ENCODE results near the gene ST14.
"Not testable (repeated sequence)": the region's sequence is repeated elsewhere in the genome, so short reads cannot be mapped to it uniquely, and the experiment has no call there.

Gene ST14

DNA sequence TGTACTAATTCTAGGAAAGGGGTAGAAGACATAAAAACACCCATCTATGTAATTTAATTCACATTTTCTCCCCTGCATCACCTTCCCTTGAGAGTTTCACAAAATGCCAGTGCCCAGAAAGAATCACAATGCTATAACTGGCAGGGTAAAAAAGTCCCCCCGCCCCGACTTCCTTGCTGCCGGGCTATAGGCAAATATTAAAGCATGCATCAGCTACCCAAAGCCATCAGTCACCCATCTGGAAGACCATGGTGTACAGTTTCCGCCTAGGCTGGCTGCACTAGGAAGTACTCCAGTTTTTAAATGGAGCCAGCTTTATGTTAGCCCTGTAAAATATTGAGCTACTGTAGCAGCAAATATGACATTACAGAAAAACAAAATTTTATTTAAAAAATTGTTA is 67.8 kb downstream of the ST14 start:
- DNase-seq (ENCODE audit: low spot score): no peak
- in situ Hi-C loops (cut with MboI; ENCODE audit: low sequenced_read_pairs, unreplicated experiment): no loop called here

DNA sequence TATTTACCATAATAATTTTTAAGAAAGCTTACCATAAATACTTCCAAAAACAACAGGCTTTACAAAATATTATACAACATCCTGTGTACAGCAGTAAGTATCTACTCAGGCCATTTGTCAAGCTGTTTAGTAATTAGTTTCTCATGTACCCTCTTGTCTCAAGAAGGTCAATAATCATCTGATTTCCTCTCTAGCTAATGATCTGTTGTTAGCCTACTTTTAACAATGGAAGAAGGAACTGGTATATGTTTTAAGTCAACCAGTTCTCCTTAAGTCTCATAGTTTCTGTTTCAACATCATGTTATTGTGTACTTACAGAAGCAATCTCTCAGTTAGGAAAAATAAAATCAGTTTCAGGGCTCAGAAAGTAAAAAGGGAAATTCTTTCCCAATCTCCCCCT is 73.9 kb downstream of the ST14 start:
- DNase-seq (ENCODE audit: low spot score); in situ Hi-C loops (cut with MboI; ENCODE audit: low sequenced_read_pairs, unreplicated experiment): not testable (repeated sequence)

More for the DNA sequence above, 67.8 kb downstream of the ST14 start:
- TF ChIP-seq, protein P1, sequence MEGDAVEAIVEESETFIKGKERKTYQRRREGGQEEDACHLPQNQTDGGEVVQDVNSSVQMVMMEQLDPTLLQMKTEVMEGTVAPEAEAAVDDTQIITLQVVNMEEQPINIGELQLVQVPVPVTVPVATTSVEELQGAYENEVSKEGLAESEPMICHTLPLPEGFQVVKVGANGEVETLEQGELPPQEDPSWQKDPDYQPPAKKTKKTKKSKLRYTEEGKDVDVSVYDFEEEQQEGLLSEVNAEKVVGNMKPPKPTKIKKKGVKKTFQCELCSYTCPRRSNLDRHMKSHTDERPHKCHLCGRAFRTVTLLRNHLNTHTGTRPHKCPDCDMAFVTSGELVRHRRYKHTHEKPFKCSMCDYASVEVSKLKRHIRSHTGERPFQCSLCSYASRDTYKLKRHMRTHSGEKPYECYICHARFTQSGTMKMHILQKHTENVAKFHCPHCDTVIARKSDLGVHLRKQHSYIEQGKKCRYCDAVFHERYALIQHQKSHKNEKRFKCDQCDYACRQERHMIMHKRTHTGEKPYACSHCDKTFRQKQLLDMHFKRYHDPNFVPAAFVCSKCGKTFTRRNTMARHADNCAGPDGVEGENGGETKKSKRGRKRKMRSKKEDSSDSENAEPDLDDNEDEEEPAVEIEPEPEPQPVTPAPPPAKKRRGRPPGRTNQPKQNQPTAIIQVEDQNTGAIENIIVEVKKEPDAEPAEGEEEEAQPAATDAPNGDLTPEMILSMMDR (IDR thresholded peaks at IDR 0.05; ENCODE audit: borderline replicate concordance, control extremely low read depth, extremely low read depth, insufficient read depth, missing control alignments): no peak

DNA sequence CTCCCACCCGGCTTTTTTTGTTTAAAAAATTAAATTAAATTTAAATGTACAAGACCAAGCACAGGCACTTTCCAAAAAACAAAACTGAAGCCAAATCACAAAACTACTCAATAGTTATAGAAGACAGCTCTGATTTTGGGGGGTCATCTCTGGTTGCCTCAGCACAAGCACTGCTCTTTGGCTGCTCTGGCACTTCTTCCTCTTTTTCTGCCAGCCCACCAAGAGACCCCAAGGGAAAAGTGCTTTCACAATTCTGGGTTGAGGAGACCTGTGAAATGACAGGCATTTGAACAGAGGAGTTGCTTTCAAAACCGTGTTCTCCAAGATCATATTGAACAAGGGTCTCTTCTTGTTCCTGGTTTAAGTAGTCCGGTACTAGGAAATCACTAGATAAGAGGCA is 74.3 kb downstream of the ST14 start:
- in situ Hi-C loops (cut with MboI; ENCODE audit: low sequenced_read_pairs, unreplicated experiment); DNase-seq (ENCODE audit: low spot score): not testable (repeated sequence)

DNA sequence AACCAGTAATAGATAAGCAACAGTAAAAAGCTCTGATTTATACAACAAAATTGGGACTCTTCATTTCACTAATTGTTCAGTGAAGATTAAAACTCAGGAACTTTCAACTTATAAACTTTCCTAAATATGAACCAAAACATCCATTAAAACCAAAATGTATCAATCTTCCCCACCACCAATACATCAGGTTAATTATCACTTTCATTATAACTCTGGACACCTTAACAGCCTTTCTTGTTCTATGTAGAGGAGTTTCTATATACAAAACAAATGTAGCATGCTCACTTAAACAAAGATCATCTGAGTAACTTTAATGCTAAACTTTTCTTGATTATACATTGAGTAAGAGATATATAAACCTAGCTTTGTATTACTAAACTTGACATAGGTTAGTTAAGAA is 74.7 kb downstream of the ST14 start:
- TF ChIP-seq, protein P1 (IDR thresholded peaks at IDR 0.05; ENCODE audit: borderline replicate concordance, control extremely low read depth, extremely low read depth, insufficient read depth, missing control alignments): no peak
- in situ Hi-C loops (cut with MboI; ENCODE audit: low sequenced_read_pairs, unreplicated experiment): no loop called here
- DNase-seq (ENCODE audit: low spot score): no peak

DNA sequence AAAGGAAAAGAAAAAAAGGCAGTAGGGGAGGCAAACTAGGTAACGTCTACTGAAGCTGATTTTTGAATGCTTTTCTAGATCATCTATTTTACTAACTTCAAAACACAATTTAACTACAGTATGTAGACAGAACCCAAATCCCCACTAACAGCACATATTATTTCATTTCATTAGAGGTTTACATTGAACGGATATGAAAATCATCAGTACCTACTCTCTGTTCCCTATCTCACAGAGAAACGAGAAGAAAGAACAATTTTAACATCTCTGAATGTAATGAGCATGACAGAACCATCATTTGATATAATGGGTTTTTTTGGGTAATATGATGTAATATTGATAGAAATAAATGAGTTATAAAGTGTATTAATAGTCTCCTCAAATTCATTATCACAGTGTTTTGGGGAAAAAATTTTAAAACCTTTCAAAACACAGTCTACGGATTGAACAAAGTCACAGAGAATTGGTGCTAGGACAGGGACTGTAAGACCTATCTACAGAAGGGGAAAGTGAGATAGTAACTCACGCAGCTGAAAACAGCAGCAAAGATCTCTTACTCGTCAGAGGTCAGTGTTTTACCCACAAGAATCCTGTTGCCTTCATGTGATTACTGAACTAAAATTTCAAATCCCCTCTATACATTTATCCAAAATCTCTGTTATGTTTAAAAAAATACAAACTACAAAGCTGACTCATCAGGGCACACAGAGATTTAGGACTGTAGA is 77.9 kb downstream of the ST14 start:
- no peak for DNase-seq (ENCODE audit: low spot score)
- in situ Hi-C loops (cut with MboI; ENCODE audit: low sequenced_read_pairs, unreplicated experiment): no loop called here
- TF ChIP-seq, protein P1 (IDR thresholded peaks at IDR 0.05; ENCODE audit: borderline replicate concordance, control extremely low read depth, extremely low read depth, insufficient read depth, missing control alignments): no peak

DNA sequence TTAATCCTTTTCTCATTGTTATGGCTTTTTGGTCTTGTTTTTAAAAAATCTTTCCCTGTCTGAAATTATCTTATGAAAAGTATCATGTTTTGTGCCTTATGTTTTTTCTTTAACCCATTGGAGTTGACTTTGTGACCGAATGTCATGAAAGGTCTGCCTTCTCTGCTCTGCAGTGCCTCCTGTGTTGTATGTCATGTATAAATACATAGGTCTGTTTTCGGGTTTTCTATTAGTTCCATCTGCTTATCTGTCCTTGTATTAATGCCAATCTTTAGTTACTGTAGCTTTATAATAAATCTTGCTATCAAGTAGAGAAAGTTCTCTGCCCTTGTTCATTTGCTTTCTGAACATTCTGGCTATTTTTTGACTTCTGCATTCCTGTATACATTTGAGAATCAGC is 82.1 kb downstream of the ST14 start:
- in situ Hi-C loops (cut with MboI; ENCODE audit: low sequenced_read_pairs, unreplicated experiment): no loop called here
- no peak for DNase-seq (ENCODE audit: low spot score)
- TF ChIP-seq, protein P1 (IDR thresholded peaks at IDR 0.05; ENCODE audit: borderline replicate concordance, control extremely low read depth, extremely low read depth, insufficient read depth, missing control alignments): no peak

DNA sequence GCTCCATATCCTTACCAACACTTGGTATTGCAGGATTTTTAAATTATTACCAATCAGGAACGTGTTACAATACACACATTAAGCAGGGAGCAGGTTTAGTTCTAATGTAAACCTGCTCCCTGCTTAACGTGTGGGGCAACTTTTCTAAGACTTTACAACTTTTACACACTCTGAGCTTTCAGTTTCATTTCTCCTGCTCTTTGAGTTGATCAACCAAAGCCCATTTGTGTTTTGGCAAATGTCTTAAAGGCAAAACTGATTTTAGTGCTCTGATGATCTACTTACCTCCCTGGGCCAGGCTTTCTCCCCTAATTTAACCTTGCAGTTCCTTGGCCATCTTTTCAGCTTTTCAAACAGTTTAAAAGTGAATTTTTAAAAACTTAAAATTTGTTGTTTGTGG is 84.2 kb downstream of the ST14 start:
- in situ Hi-C loops (cut with MboI; ENCODE audit: low sequenced_read_pairs, unreplicated experiment): no loop called here
- DNase-seq (ENCODE audit: low spot score): peak; percentile 49
- TF ChIP-seq, protein P1 (IDR thresholded peaks at IDR 0.05; ENCODE audit: borderline replicate concordance, control extremely low read depth, extremely low read depth, insufficient read depth, missing control alignments): no peak

DNA sequence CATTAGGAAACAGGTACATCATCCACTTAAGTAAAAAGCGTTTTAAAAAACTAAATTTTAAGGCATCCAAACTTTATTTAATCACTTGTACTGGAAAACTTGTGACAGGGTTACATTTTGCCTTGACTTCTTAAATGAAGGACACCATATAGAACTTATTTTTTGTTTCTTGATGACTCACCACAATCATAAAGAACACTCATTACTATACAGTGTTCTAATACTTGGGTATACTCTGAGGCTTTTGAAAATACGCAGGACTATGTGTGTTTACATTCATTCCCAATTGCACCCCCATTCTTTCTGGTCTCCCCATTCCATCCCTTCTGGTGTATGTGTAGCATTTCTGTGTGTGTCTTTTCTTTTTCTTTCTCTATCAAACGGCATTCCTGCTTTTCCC is 85.3 kb downstream of the ST14 start:
- DNase-seq (ENCODE audit: low spot score): no peak
- in situ Hi-C loops (cut with MboI; ENCODE audit: low sequenced_read_pairs, unreplicated experiment): no loop called here
- TF ChIP-seq, protein P1 (IDR thresholded peaks at IDR 0.05; ENCODE audit: borderline replicate concordance, control extremely low read depth, extremely low read depth, insufficient read depth, missing control alignments): no peak

DNA sequence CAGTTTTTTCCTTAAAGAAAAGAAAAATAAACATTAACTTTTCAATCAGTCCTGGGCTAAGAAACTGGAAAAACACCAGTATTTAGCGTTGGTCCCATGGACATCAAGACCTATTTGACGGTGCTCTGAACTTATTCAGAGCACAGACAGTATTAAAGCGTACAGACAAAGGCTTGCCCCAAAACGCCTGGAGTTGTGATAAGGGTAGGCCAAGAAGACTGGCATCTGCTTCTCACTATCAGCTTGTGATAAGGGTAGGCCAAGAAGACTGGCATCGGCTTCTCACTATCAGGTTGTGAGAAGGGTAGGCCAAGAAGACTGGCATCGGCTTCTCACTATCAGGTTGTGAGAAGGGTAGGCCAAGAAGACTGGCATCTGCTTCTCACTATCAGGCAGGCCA is 85.8 kb downstream of the ST14 start:
- in situ Hi-C loops (cut with MboI; ENCODE audit: low sequenced_read_pairs, unreplicated experiment); DNase-seq (ENCODE audit: low spot score): not testable (repeated sequence)
